Activated naive CD8-positive, alpha-beta T cell (primary cell): Measurements from ENCODE around the gene PAEP.
"Not testable (repeated sequence)": the region's sequence is repeated elsewhere in the genome, so short reads cannot be mapped to it uniquely, and the experiment has no call there.

ENCODE experiments used
- H3K27ac Mint-ChIP-seq: one replicate; pipeline ENCODE4 v1.8.0; 2021; ENCODE audit warnings: mixed read lengths
- H3K27me3 Mint-ChIP-seq: one replicate; pipeline ENCODE4 v1.8.0; 2021; ENCODE audit warnings: mixed read lengths
- H3K36me3 Mint-ChIP-seq: one replicate; pipeline ENCODE4 v1.8.0; 2021; ENCODE audit warnings: mixed read lengths
- H3K4me1 Mint-ChIP-seq: one replicate; pipeline ENCODE4 v1.8.0; 2021; ENCODE audit warnings: low read depth, mixed read lengths
- H3K4me3 Mint-ChIP-seq: one replicate; pipeline ENCODE4 v1.8.0; 2021; ENCODE audit warnings: mild to moderate bottlenecking, mixed read lengths
- H3K9me3 Mint-ChIP-seq: one replicate; pipeline ENCODE4 v1.8.0; 2021; ENCODE audit warnings: low read depth, mixed read lengths

Gene PAEP

DNA sequence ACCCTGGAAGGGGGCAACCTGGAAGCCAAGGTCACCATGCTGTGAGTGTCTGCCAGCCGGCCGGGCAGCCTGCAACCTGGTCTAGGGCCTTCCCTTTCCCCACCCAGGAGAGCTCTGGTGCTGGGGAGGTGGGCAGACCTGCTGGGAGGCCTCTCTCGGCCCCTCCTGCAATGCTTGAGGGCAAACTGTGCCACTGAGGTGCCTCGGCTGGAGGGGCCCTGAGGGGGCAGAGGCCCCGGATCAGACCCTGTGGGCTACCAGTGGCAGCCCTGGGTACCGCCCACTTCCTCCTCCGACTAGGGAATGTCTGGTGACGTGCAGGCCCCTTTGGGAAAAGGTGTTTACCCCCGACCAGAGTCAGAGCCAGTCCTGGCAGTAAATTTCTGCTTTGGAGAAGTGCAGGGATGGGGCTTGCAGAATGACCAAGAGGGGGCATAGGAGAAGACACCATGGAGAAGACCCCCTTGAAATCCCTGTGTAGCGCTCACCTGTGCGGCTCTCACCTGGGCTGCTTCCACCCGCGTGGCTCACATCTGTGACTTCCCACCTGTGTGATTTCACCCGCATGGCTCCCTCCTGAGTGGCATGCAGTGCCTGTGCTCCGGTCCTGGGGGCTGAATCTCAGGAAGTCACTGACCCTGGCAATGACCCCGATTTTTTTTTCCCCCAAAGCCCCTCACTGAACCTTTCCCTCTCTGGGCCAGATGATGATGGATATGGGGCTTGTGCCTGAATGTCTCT lies 39.2 kb upstream of the PAEP start:
- no peak overlapping the region for H3K4me3 Mint-ChIP-seq
- no peaks in the 10 kb centered on the region for H3K9me3 Mint-ChIP-seq
- H3K27me3 Mint-ChIP-seq: no peaks in the 10 kb centered on the region
- no peaks in the 10 kb centered on the region for H3K36me3 Mint-ChIP-seq
- H3K4me1 Mint-ChIP-seq: no peaks in the 10 kb centered on the region
- no peak overlapping the region for H3K27ac Mint-ChIP-seq

DNA sequence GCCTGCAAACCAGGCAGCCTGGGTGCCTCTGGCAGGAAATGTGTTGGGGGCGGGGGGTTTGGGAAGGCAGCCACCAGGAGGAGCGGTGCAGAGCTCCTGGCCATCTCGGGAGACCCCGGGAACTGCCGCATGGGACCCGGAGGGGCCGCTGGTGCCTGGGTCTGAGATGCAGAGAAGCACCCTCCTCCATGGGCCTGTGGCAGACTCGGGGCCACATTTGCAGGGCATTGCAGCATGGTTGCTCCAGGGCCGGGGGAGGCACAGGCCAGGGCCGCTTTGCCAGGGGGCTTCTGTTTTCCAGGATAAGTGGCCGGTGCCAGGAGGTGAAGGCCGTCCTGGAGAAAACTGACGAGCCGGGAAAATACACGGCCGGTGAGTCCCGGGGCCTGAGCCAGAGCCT lies 38.6 kb upstream of the PAEP start:
- Mint-ChIP-seq H3K9me3 (no peaks in the 10 kb centered on the region), H3K4me1 (no peaks in the 10 kb centered on the region), H3K27me3 (no peaks in the 10 kb centered on the region), H3K4me3 (no peak overlapping the region), H3K27ac (no peak overlapping the region), H3K36me3 (no peaks in the 10 kb centered on the region)

- H3K4me3 Mint-ChIP-seq: no peak overlapping the region
- H3K9me3 Mint-ChIP-seq: no peaks in the 10 kb centered on the region
- no peaks in the 10 kb centered on the region for H3K36me3 Mint-ChIP-seq
These were observed 37.9 kb upstream of the PAEP start for GRCh38 chr9:135523521-135524129.

DNA sequence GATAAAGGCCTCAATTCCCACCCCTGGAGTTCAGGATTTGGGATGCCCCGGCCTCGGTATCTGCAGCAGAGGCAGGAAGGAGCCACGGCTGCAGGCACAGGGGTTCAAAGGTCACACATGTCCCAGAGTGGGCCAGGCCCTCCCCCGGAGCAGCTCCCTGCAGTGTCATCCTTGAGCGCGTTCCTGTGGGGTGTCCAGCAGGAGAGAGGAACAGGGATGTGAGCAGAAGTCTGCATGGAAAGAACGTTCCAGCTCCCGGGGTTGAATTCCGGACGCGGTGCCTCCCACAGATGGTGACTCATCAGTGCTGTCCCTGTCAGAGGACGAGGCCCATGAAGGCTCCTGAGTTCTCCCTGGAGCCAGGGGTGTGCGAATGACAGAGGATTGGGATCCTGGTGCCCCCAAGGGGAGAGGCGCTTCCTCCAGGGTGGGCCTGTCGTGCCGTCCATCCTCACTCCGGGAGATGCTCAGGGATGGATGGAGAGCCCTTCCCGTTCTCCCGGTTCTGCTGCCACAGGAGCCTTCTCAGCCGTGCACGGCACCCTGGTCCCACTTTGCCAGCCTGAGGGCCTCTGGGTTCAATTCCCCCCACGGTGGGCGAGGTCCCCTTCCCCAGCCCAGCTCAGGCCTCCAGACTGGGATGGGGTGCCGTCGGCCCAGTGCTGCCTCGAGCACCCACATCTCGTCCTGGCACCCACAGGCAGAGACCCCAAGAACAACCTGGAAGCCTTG lies 37.3 kb upstream of the PAEP start:
- no peaks in the 10 kb centered on the region for H3K27me3 Mint-ChIP-seq
- no peaks in the 10 kb centered on the region for H3K9me3 Mint-ChIP-seq
- no peaks in the 10 kb centered on the region for H3K36me3 Mint-ChIP-seq
- no peaks in the 10 kb centered on the region for H3K4me1 Mint-ChIP-seq
- no peak overlapping the region for H3K27ac Mint-ChIP-seq
- H3K4me3 Mint-ChIP-seq: no peak overlapping the region

More at GRCh38 chr9:135523521-135524129, 37.9 kb upstream of the PAEP start:
- Mint-ChIP-seq H3K27ac (no peak overlapping the region), H3K27me3 (no peaks in the 10 kb centered on the region), H3K4me1 (no peaks in the 10 kb centered on the region)

- Mint-ChIP-seq H3K9me3 (no peaks in the 10 kb centered on the region), H3K4me3 (no peak overlapping the region), H3K27ac (no peak overlapping the region), H3K4me1 (no peaks in the 10 kb centered on the region), H3K36me3 (no peaks in the 10 kb centered on the region), H3K27me3 (no peaks in the 10 kb centered on the region)
These were observed 36.1 kb upstream of the PAEP start for GRCh38 chr9:135525241-135526088.

- Mint-ChIP-seq H3K4me3 (no peak overlapping the region), H3K36me3 (no peaks in the 10 kb centered on the region), H3K4me1 (no peaks in the 10 kb centered on the region), H3K27me3 (peaks cover 4% of the 10 kb centered on the region), H3K9me3 (no peaks in the 10 kb centered on the region), H3K27ac (no peak overlapping the region)
These were observed 35.3 kb upstream of the PAEP start for GRCh38 chr9:135526089-135526729.

- H3K4me1 Mint-ChIP-seq: no peaks in the 10 kb centered on the region
- H3K9me3 Mint-ChIP-seq: no peaks in the 10 kb centered on the region
- H3K36me3 Mint-ChIP-seq: no peaks in the 10 kb centered on the region
- no peak overlapping the region for H3K4me3 Mint-ChIP-seq
- H3K27ac Mint-ChIP-seq: no peak overlapping the region
- peaks cover 10% of the 10 kb centered on the region for H3K27me3 Mint-ChIP-seq
These were observed 34.6 kb upstream of the PAEP start for GRCh38 chr9:135526730-135527571.

- not testable (repeated sequence) for H3K4me1 Mint-ChIP-seq, H3K36me3 Mint-ChIP-seq, H3K27ac Mint-ChIP-seq, H3K9me3 Mint-ChIP-seq, H3K4me3 Mint-ChIP-seq
- H3K27me3 Mint-ChIP-seq: peaks cover 11% of the 10 kb centered on the region
These were observed 32.6 kb upstream of the PAEP start for GRCh38 chr9:135528842-135529435.

GRCh38 chr9:135530146-135530545 lies 31.4 kb upstream of the PAEP start:
- Mint-ChIP-seq H3K9me3 (no peaks in the 10 kb centered on the region), H3K36me3 (no peaks in the 10 kb centered on the region), H3K4me3 (no peak overlapping the region), H3K4me1 (no peaks in the 10 kb centered on the region), H3K27ac (no peak overlapping the region), H3K27me3 (peaks cover 16% of the 10 kb centered on the region)

DNA sequence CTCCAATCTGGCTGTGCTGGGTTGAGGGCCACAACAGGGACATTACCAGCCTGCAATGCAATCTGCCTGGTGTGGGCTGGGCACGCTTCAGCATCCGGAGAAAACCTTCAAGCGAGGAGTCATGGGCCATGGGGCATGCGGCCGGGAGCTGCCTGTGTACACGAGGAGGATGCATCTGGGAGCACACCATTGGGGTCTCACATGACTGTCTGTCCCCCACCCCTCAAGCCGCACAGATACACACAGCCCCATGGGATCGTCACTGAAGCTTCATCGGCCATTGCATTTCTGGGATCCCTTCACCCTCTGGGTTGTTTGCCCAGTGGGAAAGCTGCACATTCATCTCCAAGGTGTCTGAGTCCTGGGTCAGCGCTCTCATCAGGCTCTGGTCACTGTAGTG lies 30.5 kb upstream of the PAEP start:
- no peaks in the 10 kb centered on the region for H3K9me3 Mint-ChIP-seq
- H3K36me3 Mint-ChIP-seq: no peaks in the 10 kb centered on the region
- H3K4me3 Mint-ChIP-seq: no peak overlapping the region
- H3K27ac Mint-ChIP-seq: no peak overlapping the region
- H3K4me1 Mint-ChIP-seq: no peaks in the 10 kb centered on the region
- peaks cover 16% of the 10 kb centered on the region for H3K27me3 Mint-ChIP-seq

GRCh38 chr9:135533113-135533512 lies 28.4 kb upstream of the PAEP start:
- Mint-ChIP-seq H3K9me3 (no peaks in the 10 kb centered on the region), H3K4me3 (no peak overlapping the region), H3K36me3 (no peaks in the 10 kb centered on the region), H3K27me3 (peaks cover 24% of the 10 kb centered on the region), H3K27ac (no peak overlapping the region), H3K4me1 (no peaks in the 10 kb centered on the region)

GRCh38 chr9:135533674-135534073 lies 27.9 kb upstream of the PAEP start:
- no peaks in the 10 kb centered on the region for H3K36me3 Mint-ChIP-seq
- no peaks in the 10 kb centered on the region for H3K4me1 Mint-ChIP-seq
- H3K27ac Mint-ChIP-seq: no peak overlapping the region
- H3K27me3 Mint-ChIP-seq: peaks cover 24% of the 10 kb centered on the region
- no peak overlapping the region for H3K4me3 Mint-ChIP-seq
- H3K9me3 Mint-ChIP-seq: no peaks in the 10 kb centered on the region

DNA sequence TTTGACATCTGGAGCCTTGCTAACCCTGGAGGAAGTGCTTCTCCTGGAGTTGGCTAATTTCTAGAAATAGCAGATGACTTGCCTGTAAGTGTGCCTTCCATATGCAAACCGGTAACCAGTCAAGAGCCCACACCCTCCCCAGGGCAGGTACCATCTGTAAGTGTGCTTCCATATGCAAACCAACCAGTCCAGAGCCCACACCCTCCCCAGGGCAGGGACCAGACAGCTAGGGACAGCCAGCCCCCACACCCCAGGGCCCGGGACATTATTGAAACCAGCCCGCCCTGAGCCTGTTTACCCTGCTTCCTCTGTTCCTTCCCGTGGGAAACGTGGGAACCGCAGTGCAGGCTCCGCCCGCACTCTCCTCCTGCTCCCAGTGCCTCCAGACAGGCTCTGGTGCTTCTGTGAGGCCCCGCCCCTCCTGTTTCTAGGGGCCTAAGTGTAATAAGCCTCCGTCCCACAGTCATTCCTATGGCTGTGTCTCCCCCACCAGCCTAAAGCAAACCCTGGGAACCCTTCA lies 27.3 kb upstream of the PAEP start:
- peaks cover 24% of the 10 kb centered on the region for H3K27me3 Mint-ChIP-seq
- not testable (repeated sequence) for H3K4me3 Mint-ChIP-seq

More for the DNA sequence above, 27.3 kb upstream of the PAEP start:
- not testable (repeated sequence) for H3K4me1 Mint-ChIP-seq, H3K9me3 Mint-ChIP-seq, H3K36me3 Mint-ChIP-seq, H3K27ac Mint-ChIP-seq
